ENCODE data around the gene HLA-DPA1. TPM values are rescaled to one million over a fixed set of nuclear protein-coding genes. Genes with fewer than 3 reads are reported as not detected.

HLA-DPA1 gene
- total RNA-seq (1.0 and 1.5 TPM in 2 replicates), polyA plus RNA-seq (3.3 and 9.1 TPM in 2 replicates), polyA minus RNA-seq (ENCODE audit: low replicate concordance) (0.59 and 6.6 TPM in 2 replicates)
- 3.6 and 6.0 TPM in 2 replicates for polyA plus RNA-seq (2012)

DNA sequence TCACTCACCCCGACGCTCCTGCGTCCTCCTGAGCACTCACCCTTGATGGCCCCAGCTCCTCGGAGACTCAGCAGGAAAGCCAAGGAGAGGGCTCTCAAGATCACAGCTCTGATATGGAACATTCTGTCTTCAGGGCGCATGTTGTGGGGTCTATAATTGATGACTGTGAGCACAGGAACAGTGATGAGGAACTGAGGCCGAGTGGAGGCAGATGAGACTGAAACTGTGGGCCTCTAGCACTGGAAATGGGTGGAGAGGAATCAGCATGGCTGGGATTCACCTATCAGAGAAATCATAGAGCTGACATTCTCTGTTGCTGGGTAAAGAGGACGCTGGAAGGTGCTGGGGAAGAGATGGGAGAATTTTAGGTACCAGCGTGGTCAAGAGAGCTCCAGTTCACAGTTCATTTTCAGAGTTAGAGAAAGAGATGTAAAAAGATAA is at the start of gene HLA-DPA1:
HLA-DPA1 (minus strand) TSS at position 219 of the 441 bp plus-strand sequence.
- Histone ChIP-seq H3K27me3 (ENCODE audit: control insufficient read depth, insufficient read depth, low read length) (peaks cover 3% of the 10 kb centered on the region), H3K9ac (ENCODE audit: insufficient read depth, low read length) (no peak within 1 kb of the TSS), H3K36me3 (ENCODE audit: control insufficient read depth, insufficient read depth, low read length) (no peaks in the 10 kb centered on the region), H3K4me1 (ENCODE audit: control insufficient read depth, extremely low read depth, insufficient read depth, low read length) (no peaks in the 10 kb centered on the region), H3K27ac (ENCODE audit: insufficient read depth, low read length) (no peak within 1 kb of the TSS), H3K79me2 (ENCODE audit: control insufficient read depth, insufficient read depth, low read length) (no peaks in the 10 kb centered on the region), H4K20me1 (ENCODE audit: control insufficient read depth, extremely low read depth, insufficient read depth, low read length) (no peaks in the 10 kb centered on the region), H3K4me2 (ENCODE audit: extremely low read depth, insufficient read depth, low read length) (no peak within 1 kb of the TSS), H3K9me3 (ENCODE audit: control insufficient read depth, insufficient read depth, low read depth, low read length) (no peaks in the 10 kb centered on the region), H2AFZ (ENCODE audit: low read length) (no peak within 1 kb of the TSS), H3K4me3 (replicated peaks in 1 of 4; ENCODE audit: control extremely low read depth in 1 of 4, insufficient read depth in 1 of 4, low read depth in 3 of 4, low read length in 4 of 4) (no peak within 1 kb of the TSS)
- no peak for TF ChIP-seq EZH2 (IDR thresholded peaks at IDR 0.05; ENCODE audit: low read length, missing control alignments)
- no peak for TF ChIP-seq CTCF (conservative IDR thresholded peaks at IDR 0.05 in 1 of 2, IDR thresholded peaks at IDR 0.05 in 1 of 2; ENCODE audit: low read depth in 1 of 2, low read length in 2 of 2)
- no peak for DNase-seq (ENCODE audit: low read depth in 2 of 2)

DNA sequence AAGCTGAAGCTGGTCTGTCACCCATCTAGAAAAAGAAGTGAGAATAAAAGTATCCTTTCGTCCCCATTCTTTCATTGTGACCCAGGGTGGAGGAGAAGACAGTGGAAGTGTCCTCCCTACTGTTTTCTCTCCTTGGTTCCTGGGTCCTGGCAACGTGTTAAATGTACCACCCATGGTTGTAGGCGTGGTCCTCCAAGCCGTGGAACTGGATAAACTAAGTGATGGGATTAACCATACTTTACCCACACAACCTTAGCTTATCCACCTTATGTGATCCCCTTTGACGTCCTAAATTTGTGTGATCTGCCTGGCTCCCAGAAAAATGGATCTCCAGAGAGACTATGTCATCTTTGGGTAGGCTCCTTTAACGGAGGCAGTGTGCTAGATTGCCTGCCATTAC is 49.7 kb upstream of the HLA-DPA1 start:
- no peaks in the 10 kb centered on the region for H3K36me3 ChIP-seq (ENCODE audit: control insufficient read depth, insufficient read depth, low read length)
- H3K79me2 ChIP-seq (ENCODE audit: control insufficient read depth, insufficient read depth, low read length): no peaks in the 10 kb centered on the region
- H3K4me2 ChIP-seq (ENCODE audit: extremely low read depth, insufficient read depth, low read length): no peak overlapping the region
- no peaks in the 10 kb centered on the region for H3K9me3 ChIP-seq (ENCODE audit: control insufficient read depth, insufficient read depth, low read depth, low read length)
- H4K20me1 ChIP-seq (ENCODE audit: control insufficient read depth, extremely low read depth, insufficient read depth, low read length): no peaks in the 10 kb centered on the region
- no peaks in the 10 kb centered on the region for H3K4me1 ChIP-seq (ENCODE audit: control insufficient read depth, extremely low read depth, insufficient read depth, low read length)
- no peak overlapping the region for H3K9ac ChIP-seq (ENCODE audit: insufficient read depth, low read length)
- DNase-seq (ENCODE audit: low read depth in 2 of 2): no peak
- no peak overlapping the region for H3K27ac ChIP-seq (ENCODE audit: insufficient read depth, low read length)
- H3K4me3 ChIP-seq (replicated peaks in 1 of 4; ENCODE audit: control extremely low read depth in 1 of 4, insufficient read depth in 1 of 4, low read depth in 3 of 4, low read length in 4 of 4): no peak overlapping the region
- peaks cover 2% of the 10 kb centered on the region for H3K27me3 ChIP-seq (ENCODE audit: control insufficient read depth, insufficient read depth, low read length)
- TF ChIP-seq CTCF (conservative IDR thresholded peaks at IDR 0.05 in 1 of 2, IDR thresholded peaks at IDR 0.05 in 1 of 2; ENCODE audit: low read depth in 1 of 2, low read length in 2 of 2) (no peak), EZH2 (IDR thresholded peaks at IDR 0.05; ENCODE audit: low read length, missing control alignments) (no peak)
- H2AFZ ChIP-seq (ENCODE audit: low read length): no peak overlapping the region

DNA sequence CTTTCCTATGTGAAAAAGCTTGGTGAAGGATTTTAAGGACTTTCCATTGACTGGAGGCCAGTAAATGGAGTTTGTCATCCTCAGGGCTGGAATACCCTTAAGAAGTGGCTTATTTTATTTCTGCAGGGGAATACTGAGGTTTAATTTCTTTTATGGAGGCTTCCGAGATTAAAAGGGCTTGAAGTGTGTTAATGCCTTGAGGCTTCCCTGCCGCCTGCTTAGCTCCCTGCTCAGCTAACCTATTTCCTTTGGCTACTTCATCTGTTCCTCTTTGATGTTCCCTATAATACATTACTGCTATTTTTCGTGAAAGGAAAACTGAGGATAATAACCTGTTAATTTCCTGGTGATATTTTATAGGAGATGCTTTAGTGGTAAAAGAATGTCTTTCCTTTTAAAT is 46.6 kb upstream of the HLA-DPA1 start:
- no peak for DNase-seq (ENCODE audit: low read depth in 2 of 2)
- H4K20me1 ChIP-seq (ENCODE audit: control insufficient read depth, extremely low read depth, insufficient read depth, low read length): no peaks in the 10 kb centered on the region
- no peak overlapping the region for H3K4me3 ChIP-seq (replicated peaks in 1 of 4; ENCODE audit: control extremely low read depth in 1 of 4, insufficient read depth in 1 of 4, low read depth in 3 of 4, low read length in 4 of 4)
- no peaks in the 10 kb centered on the region for H3K36me3 ChIP-seq (ENCODE audit: control insufficient read depth, insufficient read depth, low read length)
- no peaks in the 10 kb centered on the region for H3K4me1 ChIP-seq (ENCODE audit: control insufficient read depth, extremely low read depth, insufficient read depth, low read length)
- H3K4me2 ChIP-seq (ENCODE audit: extremely low read depth, insufficient read depth, low read length): no peak overlapping the region
- TF ChIP-seq EZH2 (IDR thresholded peaks at IDR 0.05; ENCODE audit: low read length, missing control alignments) (no peak), CTCF (conservative IDR thresholded peaks at IDR 0.05 in 1 of 2, IDR thresholded peaks at IDR 0.05 in 1 of 2; ENCODE audit: low read depth in 1 of 2, low read length in 2 of 2) (no peak)
- H2AFZ ChIP-seq (ENCODE audit: low read length): no peak overlapping the region
- H3K9me3 ChIP-seq (ENCODE audit: control insufficient read depth, insufficient read depth, low read depth, low read length): no peaks in the 10 kb centered on the region
- no peak overlapping the region for H3K9ac ChIP-seq (ENCODE audit: insufficient read depth, low read length)
- H3K79me2 ChIP-seq (ENCODE audit: control insufficient read depth, insufficient read depth, low read length): no peaks in the 10 kb centered on the region
- peaks cover 25% of the 10 kb centered on the region for H3K27me3 ChIP-seq (ENCODE audit: control insufficient read depth, insufficient read depth, low read length)
- no peak overlapping the region for H3K27ac ChIP-seq (ENCODE audit: insufficient read depth, low read length)
